ENCODE data around the gene RGS7. TPM values are rescaled to one million over a fixed set of nuclear protein-coding genes. Genes with fewer than 3 reads are reported as not detected.

The RGS7 gene
- total and polyA plus RNA-seq, 2 experiments from 2014 or later: 0.32 to 1.7 TPM

- Histone ChIP-seq H2AFZ (no peak overlapping the region), H3K27ac (no peak overlapping the region), H3K9me3 (ENCODE audit: low read depth) (no peaks in the 10 kb centered on the region), H3K27me3 (replicated peaks; ENCODE audit: insufficient read depth) (peaks cover 33% of the 10 kb centered on the region), H3K9ac (no peak overlapping the region), H3K4me3 (no peak overlapping the region), H3K79me2 (ENCODE audit: insufficient read depth) (no peaks in the 10 kb centered on the region), H3F3A (ENCODE audit: insufficient read depth) (no peaks in the 10 kb centered on the region), H3K9me2 (ENCODE audit: insufficient read depth) (no peaks in the 10 kb centered on the region), H4K20me1 (ENCODE audit: insufficient read depth) (no peaks in the 10 kb centered on the region), H3K36me3 (ENCODE audit: low read depth) (no peaks in the 10 kb centered on the region), H3K4me2 (ENCODE audit: unreplicated experiment) (no peak overlapping the region), H3K4me1 (ENCODE audit: insufficient read depth) (no peaks in the 10 kb centered on the region)
- TF ChIP-seq EZH2 (IDR thresholded peaks at IDR 0.05; ENCODE audit: insufficient read depth, poor library complexity, severe bottlenecking) (no peak), EZH2phosphoT487 (IDR thresholded peaks at IDR 0.05; ENCODE audit: insufficient read depth, low read depth) (no peak)
- 44 to 50% methylated on average over 5 of the region's 5 CpGs for WGBS, 2 experiments (ENCODE audit: low coverage in 1 of 2, low lambda C conversion rate in 2 of 2, missing lambda C conversion rate in 2 of 2)
- in situ Hi-C loops (cut with MboI): no loop called here
- DNase-seq: no peak
Measured at GRCh38 chr1:240991230-240991629, 365.8 kb downstream of the RGS7 start.

- Histone ChIP-seq H3F3A (ENCODE audit: insufficient read depth) (no peaks in the 10 kb centered on the region), H4K20me1 (ENCODE audit: insufficient read depth) (no peaks in the 10 kb centered on the region), H3K4me1 (ENCODE audit: insufficient read depth) (no peaks in the 10 kb centered on the region), H3K4me3 (no peak overlapping the region), H3K9me2 (ENCODE audit: insufficient read depth) (no peaks in the 10 kb centered on the region), H3K36me3 (ENCODE audit: low read depth) (no peaks in the 10 kb centered on the region), H3K4me2 (ENCODE audit: unreplicated experiment) (no peak overlapping the region), H3K27ac (no peak overlapping the region), H3K27me3 (replicated peaks; ENCODE audit: insufficient read depth) (peaks cover 17% of the 10 kb centered on the region; the same call in 1 of the 2 replicates), H2AFZ (no peak overlapping the region), H3K79me2 (ENCODE audit: insufficient read depth) (no peaks in the 10 kb centered on the region), H3K9ac (no peak overlapping the region), H3K9me3 (ENCODE audit: low read depth) (no peaks in the 10 kb centered on the region)
- 14 to 15% methylated on average over 5 of the region's 5 CpGs for WGBS, 2 experiments (ENCODE audit: low coverage in 1 of 2, low lambda C conversion rate in 2 of 2, missing lambda C conversion rate in 2 of 2)
- TF ChIP-seq EZH2phosphoT487 (IDR thresholded peaks at IDR 0.05; ENCODE audit: insufficient read depth, low read depth): no peak
- no peak for TF ChIP-seq EZH2 (IDR thresholded peaks at IDR 0.05; ENCODE audit: insufficient read depth, poor library complexity, severe bottlenecking)
- no peak for DNase-seq
- in situ Hi-C loops (cut with MboI): no loop called here
Measured at GRCh38 chr1:240987928-240988327, 369.1 kb downstream of the RGS7 start.

DNA sequence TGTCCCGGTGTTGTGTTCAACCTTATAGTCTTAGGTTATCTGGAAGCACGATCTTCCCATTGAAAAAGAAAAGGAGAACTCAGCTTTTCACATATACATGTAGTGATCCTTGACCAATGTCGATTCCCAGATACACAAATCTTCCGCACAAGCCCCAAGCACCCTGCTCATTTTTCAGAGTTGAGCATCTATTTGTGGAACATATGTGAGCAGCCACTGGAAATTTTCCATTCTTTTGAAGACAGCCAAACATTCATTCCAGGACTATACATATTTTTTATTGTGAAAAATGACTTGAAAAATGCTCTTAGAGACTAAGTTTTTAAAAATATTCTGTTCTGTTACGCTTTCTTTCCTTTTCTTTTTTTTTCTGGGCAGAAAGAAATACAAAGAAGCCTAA, 371.9 kb downstream of the RGS7 start:
- Histone ChIP-seq H3K27ac (no peak overlapping the region), H3K9ac (no peak overlapping the region), H3K4me1 (ENCODE audit: insufficient read depth) (no peaks in the 10 kb centered on the region), H3K9me3 (ENCODE audit: low read depth) (no peaks in the 10 kb centered on the region), H3F3A (ENCODE audit: insufficient read depth) (no peaks in the 10 kb centered on the region), H3K9me2 (ENCODE audit: insufficient read depth) (no peaks in the 10 kb centered on the region), H3K36me3 (ENCODE audit: low read depth) (no peaks in the 10 kb centered on the region), H3K79me2 (ENCODE audit: insufficient read depth) (no peaks in the 10 kb centered on the region), H3K27me3 (replicated peaks; ENCODE audit: insufficient read depth) (peaks cover 6% of the 10 kb centered on the region; the same call in 1 of the 2 replicates), H4K20me1 (ENCODE audit: insufficient read depth) (no peaks in the 10 kb centered on the region), H3K4me2 (ENCODE audit: unreplicated experiment) (no peak overlapping the region), H3K4me3 (no peak overlapping the region), H2AFZ (no peak overlapping the region)
- TF ChIP-seq EZH2phosphoT487 (IDR thresholded peaks at IDR 0.05; ENCODE audit: insufficient read depth, low read depth): no peak
- no peak for TF ChIP-seq EZH2 (IDR thresholded peaks at IDR 0.05; ENCODE audit: insufficient read depth, poor library complexity, severe bottlenecking)
- in situ Hi-C loops (cut with MboI): no loop called here
- no peak for DNase-seq
- WGBS, 2 experiments (ENCODE audit: low coverage in 1 of 2, low lambda C conversion rate in 2 of 2, missing lambda C conversion rate in 2 of 2): 32 to 33% methylated on average over 5 of the region's 5 CpGs

DNA sequence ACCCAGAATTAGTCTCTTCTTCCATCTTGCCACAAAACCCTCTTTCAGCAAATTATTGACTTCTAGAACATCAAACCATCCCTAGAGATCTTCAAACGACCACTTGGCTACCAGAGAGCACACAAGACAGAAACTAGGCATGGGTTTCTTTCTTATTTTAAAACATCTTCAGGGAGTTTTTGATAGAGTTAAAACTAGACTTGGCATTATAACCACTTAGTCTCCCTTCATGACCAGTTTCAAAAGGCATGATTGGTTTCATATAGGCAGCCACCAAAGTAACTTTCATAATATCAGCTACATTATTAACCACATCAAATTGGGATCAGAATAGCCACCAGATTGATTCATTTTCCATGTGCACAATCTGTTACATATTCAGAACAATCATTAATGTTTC, 376.7 kb downstream of the RGS7 start:
- no peak overlapping the region for H3K9ac ChIP-seq
- H3K4me3 ChIP-seq: no peak overlapping the region
- no peak for DNase-seq
- no peaks in the 10 kb centered on the region for H3K9me3 ChIP-seq (ENCODE audit: low read depth)
- H2AFZ ChIP-seq: no peak overlapping the region
- in situ Hi-C loops (cut with MboI): no loop called here
- no peaks in the 10 kb centered on the region for H3K27me3 ChIP-seq (replicated peaks; ENCODE audit: insufficient read depth)
- no peaks in the 10 kb centered on the region for H3K36me3 ChIP-seq (ENCODE audit: low read depth)
- H4K20me1 ChIP-seq (ENCODE audit: insufficient read depth): no peaks in the 10 kb centered on the region
- no peak overlapping the region for H3K27ac ChIP-seq
- H3K4me2 ChIP-seq (ENCODE audit: unreplicated experiment): no peak overlapping the region
- WGBS, 2 experiments (ENCODE audit: low coverage in 1 of 2, low lambda C conversion rate in 2 of 2, missing lambda C conversion rate in 2 of 2): 9 to 21% methylated on average over 1 of the region's 1 CpG
- H3K9me2 ChIP-seq (ENCODE audit: insufficient read depth): no peaks in the 10 kb centered on the region
- no peak for TF ChIP-seq EZH2 (IDR thresholded peaks at IDR 0.05; ENCODE audit: insufficient read depth, poor library complexity, severe bottlenecking)
- TF ChIP-seq EZH2phosphoT487 (IDR thresholded peaks at IDR 0.05; ENCODE audit: insufficient read depth, low read depth): no peak
- H3K79me2 ChIP-seq (ENCODE audit: insufficient read depth): no peaks in the 10 kb centered on the region
- no peaks in the 10 kb centered on the region for H3K4me1 ChIP-seq (ENCODE audit: insufficient read depth)
- no peaks in the 10 kb centered on the region for H3F3A ChIP-seq (ENCODE audit: insufficient read depth)

- Histone ChIP-seq H3K27me3 (replicated peaks; ENCODE audit: insufficient read depth) (no peaks in the 10 kb centered on the region), H3F3A (ENCODE audit: insufficient read depth) (no peaks in the 10 kb centered on the region), H3K36me3 (ENCODE audit: low read depth) (no peaks in the 10 kb centered on the region), H3K4me3 (no peak overlapping the region), H3K79me2 (ENCODE audit: insufficient read depth) (no peaks in the 10 kb centered on the region), H3K9me3 (ENCODE audit: low read depth) (no peaks in the 10 kb centered on the region), H3K9ac (no peak overlapping the region), H3K27ac (no peak overlapping the region), H3K9me2 (ENCODE audit: insufficient read depth) (no peaks in the 10 kb centered on the region), H3K4me1 (ENCODE audit: insufficient read depth) (no peaks in the 10 kb centered on the region), H4K20me1 (ENCODE audit: insufficient read depth) (no peaks in the 10 kb centered on the region), H3K4me2 (ENCODE audit: unreplicated experiment) (no peak overlapping the region), H2AFZ (no peak overlapping the region)
- 30 to 56% methylated on average over 1 of the region's 1 CpG for WGBS, 2 experiments (ENCODE audit: low coverage in 1 of 2, low lambda C conversion rate in 2 of 2, missing lambda C conversion rate in 2 of 2)
- in situ Hi-C loops (cut with MboI): no loop called here
- DNase-seq: no peak
- TF ChIP-seq EZH2phosphoT487 (IDR thresholded peaks at IDR 0.05; ENCODE audit: insufficient read depth, low read depth) (no peak), EZH2 (IDR thresholded peaks at IDR 0.05; ENCODE audit: insufficient read depth, poor library complexity, severe bottlenecking) (no peak)
Measured at GRCh38 chr1:240976685-240977084, 380.3 kb downstream of the RGS7 start.

Data from GM23248 (cell line).